Caco-2 (cell line): ENCODE results near the gene CEACAM8. TPM values are rescaled to one million over a fixed set of nuclear protein-coding genes. Genes with fewer than 3 reads are reported as not detected.
"Not testable (repeated sequence)": the region's sequence is repeated elsewhere in the genome, so short reads cannot be mapped to it uniquely, and the experiment has no call there.

ENCODE experiments used
- Bru-seq: library from RNA; stranded (reverse); fragments of 400-500 nt; gene quantifications from one replicate; lab custom pipeline; 2021; lab: Mats Ljungman, UMichigan
- BruChase-seq, 2 experiments: library from RNA; stranded (reverse); fragments of 400-500 nt; gene quantifications; one replicate each; lab custom pipeline; 2021; lab: Mats Ljungman, UMichigan
- BruUV-seq: library from RNA; stranded (reverse); fragments of 400-500 nt; replicated peaks from 2 replicates; lab custom pipeline; 2021; lab: Mats Ljungman, UMichigan
- CTCF ChIA-PET: fragments of 300-600 bp; sonication (Branson Sonifier 250); formaldehyde crosslinking; loops from one replicate; lab custom pipeline; 2022; ENCODE audit warnings: antibody characterized with exemption; lab: Charles Lee
- POLR2A ChIA-PET: fragments of 300-600 bp; sonication (Branson Sonifier 250); formaldehyde crosslinking; loops from one replicate; lab custom pipeline; 2022; ENCODE audit warnings: antibody characterized with exemption; lab: Charles Lee
- DNase-seq, 2 experiments: peaks; one replicate each; pipeline versions ENCODE4 v3.0.0 to v3.0.0-alpha.2; 2020 to 2022
- H3K27me3 ChIP-seq: replicated peaks from 2 replicates; pipeline ENCODE4 v1.6.0; 2011; ENCODE audit warnings: low read length; ENCODE audit not compliant: control insufficient read depth, insufficient read depth
- H3K36me3 ChIP-seq: 2 replicates; pipeline ENCODE4 v1.5.1; 2011; ENCODE audit warnings: low read length; ENCODE audit not compliant: control insufficient read depth, insufficient read depth
- H3K4me1 ChIP-seq: fragments of 250-450 bp; sonication (Bioruptor Pico); 2 replicates; pipeline ENCODE4 v1.5.1; 2020; ENCODE audit warnings: mild to moderate bottlenecking
- H3K4me3 ChIP-seq: 2 replicates; pipeline ENCODE4 v1.5.1; 2011; ENCODE audit warnings: low read depth, mild to moderate bottlenecking, control low read depth, low read length
- H3K9me3 ChIP-seq: fragments of 250-450 bp; sonication (Bioruptor Pico); 2 replicates; pipeline ENCODE4 v1.5.1; 2020; ENCODE audit warnings: mild to moderate bottlenecking, moderate library complexity
- H3K27ac Mint-ChIP-seq: one replicate; pipeline ENCODE4 v1.8.0; 2022; ENCODE audit warnings: mixed read lengths; ENCODE audit not compliant: unreplicated experiment
- H3K27me3 Mint-ChIP-seq: one replicate; pipeline ENCODE4 v1.8.0; 2022; ENCODE audit warnings: mixed read lengths; ENCODE audit not compliant: insufficient read depth, unreplicated experiment
- H3K36me3 Mint-ChIP-seq: one replicate; pipeline ENCODE4 v1.8.0; 2022; ENCODE audit warnings: mild to moderate bottlenecking, mixed read lengths; ENCODE audit not compliant: insufficient read depth, unreplicated experiment
- H3K4me1 Mint-ChIP-seq: one replicate; pipeline ENCODE4 v1.8.0; 2022; ENCODE audit warnings: low read depth, mixed read lengths; ENCODE audit not compliant: unreplicated experiment
- H3K4me3 Mint-ChIP-seq: one replicate; pipeline ENCODE4 v1.8.0; 2022; ENCODE audit warnings: mild to moderate bottlenecking, moderate library complexity, mixed read lengths; ENCODE audit not compliant: unreplicated experiment
- H3K9me3 Mint-ChIP-seq: one replicate; pipeline ENCODE4 v1.8.0; 2022; ENCODE audit warnings: mixed read lengths; ENCODE audit not compliant: unreplicated experiment
- CTCF ChIP-seq, 2 experiments: fragments of 200-600 bp in 1 of 2; IDR thresholded peaks; 1 replicate in 1 of 2; 2 replicates in 1 of 2; pipeline versions ENCODE4 v1.5.1 to v1.8.0; 2011 to 2022; ENCODE audit warnings: antibody characterized with exemption in 1 of 2, control low read depth in 1 of 2, inconsistent platforms in 1 of 2, low read depth in 1 of 2, low read length in 1 of 2, mild to moderate bottlenecking in 1 of 2, moderate library complexity in 1 of 2; ENCODE audit not compliant: insufficient read depth in 1 of 2, severe bottlenecking in 1 of 2, unreplicated experiment in 1 of 2
- intact Hi-C: fragments of 100-400 bp; cut with micrococcal nuclease; formaldehyde crosslinking; loops from one replicate; pipeline ENCODE4 v1.10.0; 2022; ENCODE audit not compliant: unreplicated experiment
- long read RNA-seq: library from polyadenylated mRNA; stranded (forward); transcript quantifications from one replicate; pipeline ENCODE4 v2.0.0, GENCODE V29; 2022
- total RNA-seq: library from RNA; stranded (reverse); gene quantifications from 2 replicates; pipeline ENCODE4 v1.2.3, GENCODE V29; 2022

CEACAM8 gene
- total RNA-seq: not detected in 2 replicates
- not detected for Bru-seq, nascent RNA
- not detected for BruChase-seq, experiment 1, labeled RNA remaining after a 2-hour chase
- BruChase-seq, experiment 2, labeled RNA remaining after a 6-hour chase: not detected
- long read RNA-seq: 0 reads

GRCh38 chr19:42594617-42595489 lies at the start of gene CEACAM8:
Gene CEACAM8, minus strand, starts transcription at chr19:42594924. Its CDS starts 96 bp downstream, at chr19:42594828.
- H3K27me3 ChIP-seq: no peaks in the 10 kb centered on the region
- no peak for DNase-seq
- intact Hi-C loops: no loop called here
- Mint-ChIP-seq H3K4me3 (no peak within 1 kb of the TSS), H3K4me1 (no peaks in the 10 kb centered on the region), H3K36me3 (no peaks in the 10 kb centered on the region), H3K9me3 (peaks cover 14% of the 10 kb centered on the region), H3K27ac (no peak within 1 kb of the TSS), H3K27me3 (peaks cover 6% of the 10 kb centered on the region)
- no TSS peak for BruUV-seq
- H3K4me3 ChIP-seq: no peak within 1 kb of the TSS
- no peak for TF ChIP-seq CTCF (IDR thresholded peaks at IDR 0.05; ENCODE audit: insufficient read depth in 1 of 2, low read depth in 1 of 2, low read length in 1 of 2, severe bottlenecking in 1 of 2, unreplicated experiment in 1 of 2)
- H3K4me1 ChIP-seq: no peaks in the 10 kb centered on the region
- POLR2A ChIA-PET: no interaction called here
- H3K9me3 ChIP-seq: no peaks in the 10 kb centered on the region; the same call in 1 of the 2 replicates
- CTCF ChIA-PET: interaction anchor here (0.5 kb wide), 1 partner anchor 487 kb away, joined by 4 read pairs; no protein-coding TSS in a partner anchor
- H3K36me3 ChIP-seq: no peaks in the 10 kb centered on the region

- H3K27me3 Mint-ChIP-seq, H3K27me3 ChIP-seq, H3K27ac Mint-ChIP-seq, H3K36me3 Mint-ChIP-seq, H3K4me3 ChIP-seq, H3K4me1 ChIP-seq, H3K4me1 Mint-ChIP-seq, H3K9me3 Mint-ChIP-seq, CTCF ChIA-PET, H3K9me3 ChIP-seq, H3K4me3 Mint-ChIP-seq, intact Hi-C loops, POLR2A ChIA-PET, DNase-seq, BruUV-seq, H3K36me3 ChIP-seq: not testable (repeated sequence)
Observed at GRCh38 chr19:42639324-42640092, 44.8 kb upstream of the CEACAM8 start.

- no peaks in the 10 kb centered on the region for H3K4me1 ChIP-seq
- DNase-seq: no peak
- Mint-ChIP-seq H3K27me3 (peaks cover 10% of the 10 kb centered on the region), H3K27ac (no peak overlapping the region), H3K4me3 (no peak overlapping the region), H3K4me1 (no peaks in the 10 kb centered on the region), H3K36me3 (no peaks in the 10 kb centered on the region), H3K9me3 (no peaks in the 10 kb centered on the region)
- POLR2A ChIA-PET: no interaction called here
- H3K36me3 ChIP-seq: no peaks in the 10 kb centered on the region
- CTCF ChIA-PET: interaction anchor here (0.6 to 1.6 kb wide), 8 partner anchors 21 to 1074 kb away, joined by 3 to 8 read pairs (median 4); no protein-coding TSS in a partner anchor
- H3K27me3 ChIP-seq: no peaks in the 10 kb centered on the region
- intact Hi-C loops: no loop called here
- TF ChIP-seq CTCF (IDR thresholded peaks at IDR 0.05; ENCODE audit: insufficient read depth in 1 of 2, low read depth in 1 of 2, low read length in 1 of 2, severe bottlenecking in 1 of 2, unreplicated experiment in 1 of 2): no peak
- no peaks in the 10 kb centered on the region for H3K9me3 ChIP-seq
- no peak overlapping the region for H3K4me3 ChIP-seq
- BruUV-seq: no TSS peak
Observed at GRCh38 chr19:42635233-42635539, 40.5 kb upstream of the CEACAM8 start.
